WERI-Rb-1 (cell line): Measurements from ENCODE around the gene PPCDC.
"Not testable (repeated sequence)": the region's sequence is repeated elsewhere in the genome, so short reads cannot be mapped to it uniquely, and the experiment has no call there.

Experiments
- DNase-seq: peaks from one replicate; pipeline ENCODE4 v3.0.0-alpha.2; 2020
- H3K27ac ChIP-seq: fragments of 250-450 bp; sonication (Bioruptor Pico); 2 replicates; pipeline ENCODE4 v1.5.1; 2020; ENCODE audit warnings: mild to moderate bottlenecking, moderate library complexity
- H3K27me3 ChIP-seq: fragments of 250-450 bp; sonication (Bioruptor Pico); 2 replicates; pipeline ENCODE4 v1.5.1; 2021; ENCODE audit warnings: mild to moderate bottlenecking, low read depth, moderate library complexity; ENCODE audit not compliant: insufficient read depth, severe bottlenecking
- H3K36me3 ChIP-seq: fragments of 250-450 bp; sonication (Bioruptor Pico); 2 replicates; pipeline ENCODE4 v1.5.1; 2020; ENCODE audit warnings: mild to moderate bottlenecking, moderate library complexity
- H3K4me3 ChIP-seq: 2 replicates; pipeline ENCODE4 v1.5.1; 2011; ENCODE audit warnings: low read depth, mild to moderate bottlenecking, control low read depth, low read length
- H3K9me3 ChIP-seq: fragments of 250-450 bp; sonication (Bioruptor Pico); 2 replicates; pipeline ENCODE4 v1.5.1; 2021; ENCODE audit warnings: mild to moderate bottlenecking, moderate library complexity; ENCODE audit not compliant: severe bottlenecking
- TF ChIP-seq, protein P1 (sequence below): IDR thresholded peaks from 2 replicates; pipeline ENCODE4 v1.5.1; 2011; ENCODE audit warnings: low read depth, mild to moderate bottlenecking, control low read depth, inconsistent platforms, low read length

PPCDC gene

GRCh38 chr15:75073197-75073596 is 49.8 kb downstream of the PPCDC start:
- peaks cover 11% of the 10 kb centered on the region for H3K9me3 ChIP-seq
- TF ChIP-seq, protein P1, sequence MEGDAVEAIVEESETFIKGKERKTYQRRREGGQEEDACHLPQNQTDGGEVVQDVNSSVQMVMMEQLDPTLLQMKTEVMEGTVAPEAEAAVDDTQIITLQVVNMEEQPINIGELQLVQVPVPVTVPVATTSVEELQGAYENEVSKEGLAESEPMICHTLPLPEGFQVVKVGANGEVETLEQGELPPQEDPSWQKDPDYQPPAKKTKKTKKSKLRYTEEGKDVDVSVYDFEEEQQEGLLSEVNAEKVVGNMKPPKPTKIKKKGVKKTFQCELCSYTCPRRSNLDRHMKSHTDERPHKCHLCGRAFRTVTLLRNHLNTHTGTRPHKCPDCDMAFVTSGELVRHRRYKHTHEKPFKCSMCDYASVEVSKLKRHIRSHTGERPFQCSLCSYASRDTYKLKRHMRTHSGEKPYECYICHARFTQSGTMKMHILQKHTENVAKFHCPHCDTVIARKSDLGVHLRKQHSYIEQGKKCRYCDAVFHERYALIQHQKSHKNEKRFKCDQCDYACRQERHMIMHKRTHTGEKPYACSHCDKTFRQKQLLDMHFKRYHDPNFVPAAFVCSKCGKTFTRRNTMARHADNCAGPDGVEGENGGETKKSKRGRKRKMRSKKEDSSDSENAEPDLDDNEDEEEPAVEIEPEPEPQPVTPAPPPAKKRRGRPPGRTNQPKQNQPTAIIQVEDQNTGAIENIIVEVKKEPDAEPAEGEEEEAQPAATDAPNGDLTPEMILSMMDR, result no peak
- no peak overlapping the region for H3K4me3 ChIP-seq
- H3K27ac ChIP-seq, result no peak overlapping the region
- no peak for DNase-seq
- no peaks in the 10 kb centered on the region for H3K27me3 ChIP-seq
- H3K36me3 ChIP-seq, result no peaks in the 10 kb centered on the region

DNA sequence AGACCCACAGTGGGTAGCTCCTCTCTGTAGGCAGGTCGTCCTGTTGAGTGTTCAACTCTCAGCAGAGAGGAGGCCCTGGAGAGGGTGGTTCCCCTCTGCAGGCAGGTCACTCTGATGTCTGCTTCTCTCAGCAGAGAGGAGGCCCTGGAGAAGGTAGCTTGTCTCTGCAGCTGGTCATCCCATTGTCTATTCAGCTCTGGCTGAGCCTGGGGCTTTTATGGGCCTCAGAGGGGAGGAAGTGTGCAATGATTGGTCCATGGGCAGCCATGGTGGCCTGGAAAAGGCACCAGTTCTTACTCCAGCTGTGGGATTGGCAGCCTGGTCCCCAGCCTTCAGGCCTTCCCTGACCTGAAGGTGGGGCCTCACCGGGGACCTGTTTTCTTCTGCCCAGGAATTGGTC is 52.9 kb downstream of the PPCDC start:
- TF ChIP-seq, protein P1, result no peak
- H3K9me3 ChIP-seq, result peaks cover 11% of the 10 kb centered on the region
- no peak overlapping the region for H3K4me3 ChIP-seq
- DNase-seq, result no peak
- no peaks in the 10 kb centered on the region for H3K36me3 ChIP-seq
- H3K27me3 ChIP-seq, result no peaks in the 10 kb centered on the region
- H3K27ac ChIP-seq, result no peak overlapping the region

DNA sequence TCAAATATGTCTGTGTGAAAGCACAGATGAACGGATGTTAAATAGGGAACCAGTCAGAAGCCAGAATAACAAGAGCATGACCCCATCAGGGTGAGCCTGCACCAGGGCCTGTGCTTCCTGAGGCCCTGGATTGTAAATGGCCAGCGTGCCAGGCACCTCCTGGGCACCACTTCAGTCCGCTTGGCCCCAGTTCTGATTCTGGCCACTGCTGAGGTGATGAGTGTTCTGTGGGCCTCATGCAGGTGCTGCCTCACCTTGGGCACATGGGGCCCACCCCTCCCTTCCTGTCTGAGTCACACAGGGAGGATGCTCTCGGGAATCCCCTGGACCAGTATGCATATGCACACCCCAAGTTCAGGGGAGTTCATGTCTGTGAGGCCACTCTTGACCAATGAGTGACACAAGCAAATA is 54.2 kb downstream of the PPCDC start:
- DNase-seq, H3K27ac ChIP-seq, H3K36me3 ChIP-seq, H3K27me3 ChIP-seq, H3K4me3 ChIP-seq: not testable (repeated sequence)
- peaks cover 11% of the 10 kb centered on the region for H3K9me3 ChIP-seq

DNA sequence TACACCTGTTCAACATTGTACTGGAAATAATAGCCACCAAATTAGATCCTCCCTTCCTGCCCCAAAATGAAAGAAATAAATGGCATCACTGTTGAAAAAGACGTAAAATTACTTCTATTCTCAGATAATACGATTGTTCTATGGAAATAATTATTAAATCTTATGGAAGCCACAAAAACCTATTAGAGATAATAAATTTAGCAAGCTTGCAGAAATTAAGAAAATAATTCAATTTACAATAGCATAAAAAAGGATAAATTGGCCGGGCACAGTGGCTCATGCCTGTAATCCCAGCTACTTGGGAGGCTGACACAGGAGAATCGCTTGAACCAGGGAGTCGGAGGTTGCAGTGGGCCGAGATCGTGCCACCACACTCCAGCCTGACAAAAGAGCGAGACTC is 57.8 kb downstream of the PPCDC start:
- no peak for DNase-seq
- peaks cover 6% of the 10 kb centered on the region for H3K9me3 ChIP-seq
- no peak overlapping the region for H3K4me3 ChIP-seq
- H3K27ac ChIP-seq, result no peak overlapping the region
- no peaks in the 10 kb centered on the region for H3K27me3 ChIP-seq
- TF ChIP-seq, protein P1, result no peak
- no peaks in the 10 kb centered on the region for H3K36me3 ChIP-seq

- Histone ChIP-seq H3K27ac (no peak overlapping the region), H3K27me3 (no peaks in the 10 kb centered on the region), H3K4me3 (no peak overlapping the region), H3K9me3 (peaks cover 3% of the 10 kb centered on the region), H3K36me3 (no peaks in the 10 kb centered on the region)
- TF ChIP-seq, protein P1, result no peak
- DNase-seq, result no peak
Observed at GRCh38 chr15:75082689-75083088, 59.3 kb downstream of the PPCDC start.

DNA sequence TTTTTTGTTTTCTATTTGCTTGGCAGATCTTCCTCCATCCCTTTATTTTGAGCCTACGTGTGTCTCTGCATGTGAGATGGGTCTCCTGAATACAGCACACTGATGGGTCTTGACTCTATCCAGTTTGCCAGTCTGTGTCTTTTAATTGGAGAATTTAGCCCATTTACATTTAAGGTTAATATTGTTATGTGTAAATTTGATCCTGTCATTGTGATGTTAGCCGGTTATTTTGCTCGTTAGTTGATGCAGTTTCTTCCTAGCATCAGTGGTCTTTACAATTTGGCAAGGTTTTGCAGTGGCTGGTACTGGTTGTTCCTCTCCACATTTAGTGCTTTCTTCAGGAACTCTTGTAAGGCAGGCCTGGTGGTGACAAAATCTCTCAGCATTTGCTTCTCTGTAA is 62.3 kb downstream of the PPCDC start:
- H3K36me3 ChIP-seq, H3K27ac ChIP-seq, H3K4me3 ChIP-seq, DNase-seq, H3K27me3 ChIP-seq, H3K9me3 ChIP-seq: not testable (repeated sequence)
